Fibroblast of pulmonary artery (primary cell): ENCODE data around the gene DNAJA2.

Source experiments
- DNase-seq: peaks from one replicate; pipeline ENCODE4 v3.0.0-alpha.2; 2010; ENCODE audit warnings: low read depth
- H3K4me3 ChIP-seq: replicated peaks from 2 replicates; pipeline ENCODE4 v1.5.1; 2011; ENCODE audit warnings: low read depth, mild to moderate bottlenecking, control low read depth, low read length, moderate library complexity
- CTCF ChIP-seq: IDR thresholded peaks from 2 replicates; pipeline ENCODE4 v1.5.1; 2011; ENCODE audit warnings: mild to moderate bottlenecking, control low read depth, low read length, inconsistent platforms; ENCODE audit errors: missing control alignments

Gene DNAJA2

GRCh38 chr16:46975165-46975564 is 1.7 kb upstream of the DNAJA2 start:
- TF ChIP-seq CTCF = no peak
- no peak overlapping the region for H3K4me3 ChIP-seq
- no peak for DNase-seq

GRCh38 chr16:46974352-46974751 is 878 bp upstream of the DNAJA2 start:
- no peak for TF ChIP-seq CTCF
- peak overlapping the region; percentile 86 for H3K4me3 ChIP-seq
- DNase-seq = no peak

GRCh38 chr16:46973996-46974324 is 486 bp upstream of the DNAJA2 start:
- no peak for TF ChIP-seq CTCF
- H3K4me3 ChIP-seq = peak overlapping the region; percentile 86
- DNase-seq = no peak

- H3K4me3 ChIP-seq = peak overlapping the region; percentile 86
- no peak for DNase-seq
- TF ChIP-seq CTCF = no peak
Measured at GRCh38 chr16:46972429-46973206, 856 bp downstream of the DNAJA2 start.

GRCh38 chr16:46971271-46971670 is 2.2 kb downstream of the DNAJA2 start:
- H3K4me3 ChIP-seq = no peak overlapping the region
- DNase-seq = no peak

GRCh38 chr16:46970089-46970488 is 3.4 kb downstream of the DNAJA2 start:
- TF ChIP-seq CTCF = no peak
- no peak for DNase-seq
- H3K4me3 ChIP-seq = no peak overlapping the region

More at GRCh38 chr16:46971271-46971670, 2.2 kb downstream of the DNAJA2 start:
- no peak for TF ChIP-seq CTCF

- TF ChIP-seq CTCF = no peak
- no peak overlapping the region for H3K4me3 ChIP-seq
- no peak for DNase-seq
Measured at GRCh38 chr16:46968063-46968435, 5.4 kb downstream of the DNAJA2 start.
